K562 (cell line): ENCODE measurements around the gene NOS1.

ENCODE experiments used
- FOS ChIP-seq: IDR thresholded peaks from 3 replicates; pipeline ENCODE4 v1.6.1; 2011; ENCODE audit not compliant: insufficient read length; ENCODE audit errors: extremely low read depth
- MEF2A ChIP-seq: IDR thresholded peaks from 2 replicates; pipeline ENCODE4 v1.6.1; 2011; ENCODE audit warnings: low read depth, mild to moderate bottlenecking, low read length, moderate library complexity; ENCODE audit not compliant: control insufficient read depth
- POLR2AphosphoS5 ChIP-seq: IDR thresholded peaks from 2 replicates; pipeline ENCODE4 v1.6.1; 2011; ENCODE audit warnings: mild to moderate bottlenecking, low read depth, low read length, moderate library complexity; ENCODE audit not compliant: control insufficient read depth, insufficient read depth
- TF ChIP-seq, protein P1 (sequence below): fragments of 150-350 bp; conservative IDR thresholded peaks from 2 replicates; pipeline ENCODE4 v1.6.1; 2014; ENCODE audit warnings: low read length
- TF ChIP-seq, protein P2 (sequence below): sonication (generic); formaldehyde crosslinking; IDR thresholded peaks from 2 replicates; pipeline ENCODE4 v1.8.1; 2023; ENCODE audit warnings: mild to moderate bottlenecking, missing genetic modification reagents

DNA sequence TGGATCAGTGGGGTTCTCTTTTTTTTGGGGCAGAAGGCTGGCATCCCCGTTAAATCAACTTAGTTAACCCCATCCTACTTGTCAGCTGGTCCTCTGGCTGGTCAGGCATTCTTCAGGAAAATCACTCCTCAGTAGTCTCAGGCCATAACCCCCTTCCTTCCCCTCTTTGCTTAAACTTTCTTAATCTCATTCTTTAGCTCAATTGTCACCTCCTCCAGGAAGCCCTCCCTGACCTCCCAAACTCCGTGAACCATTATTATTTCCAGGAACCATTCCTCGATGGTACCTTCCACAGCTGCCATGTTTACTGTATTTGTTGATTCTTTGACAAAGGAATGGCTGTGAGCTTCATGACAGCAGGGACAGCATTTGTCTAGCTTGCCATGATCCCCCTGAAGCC lies 98.7 kb downstream of the NOS1 start:
- TF ChIP-seq, protein P1, sequence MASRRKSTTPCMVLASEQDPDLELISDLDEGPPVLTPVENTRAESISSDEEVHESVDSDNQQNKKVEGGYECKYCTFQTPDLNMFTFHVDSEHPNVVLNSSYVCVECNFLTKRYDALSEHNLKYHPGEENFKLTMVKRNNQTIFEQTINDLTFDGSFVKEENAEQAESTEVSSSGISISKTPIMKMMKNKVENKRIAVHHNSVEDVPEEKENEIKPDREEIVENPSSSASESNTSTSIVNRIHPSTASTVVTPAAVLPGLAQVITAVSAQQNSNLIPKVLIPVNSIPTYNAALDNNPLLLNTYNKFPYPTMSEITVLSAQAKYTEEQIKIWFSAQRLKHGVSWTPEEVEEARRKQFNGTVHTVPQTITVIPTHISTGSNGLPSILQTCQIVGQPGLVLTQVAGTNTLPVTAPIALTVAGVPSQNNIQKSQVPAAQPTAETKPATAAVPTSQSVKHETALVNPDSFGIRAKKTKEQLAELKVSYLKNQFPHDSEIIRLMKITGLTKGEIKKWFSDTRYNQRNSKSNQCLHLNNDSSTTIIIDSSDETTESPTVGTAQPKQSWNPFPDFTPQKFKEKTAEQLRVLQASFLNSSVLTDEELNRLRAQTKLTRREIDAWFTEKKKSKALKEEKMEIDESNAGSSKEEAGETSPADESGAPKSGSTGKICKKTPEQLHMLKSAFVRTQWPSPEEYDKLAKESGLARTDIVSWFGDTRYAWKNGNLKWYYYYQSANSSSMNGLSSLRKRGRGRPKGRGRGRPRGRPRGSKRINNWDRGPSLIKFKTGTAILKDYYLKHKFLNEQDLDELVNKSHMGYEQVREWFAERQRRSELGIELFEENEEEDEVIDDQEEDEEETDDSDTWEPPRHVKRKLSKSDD, result no peak
- no peak for TF ChIP-seq MEF2A
- TF ChIP-seq, protein P2, sequence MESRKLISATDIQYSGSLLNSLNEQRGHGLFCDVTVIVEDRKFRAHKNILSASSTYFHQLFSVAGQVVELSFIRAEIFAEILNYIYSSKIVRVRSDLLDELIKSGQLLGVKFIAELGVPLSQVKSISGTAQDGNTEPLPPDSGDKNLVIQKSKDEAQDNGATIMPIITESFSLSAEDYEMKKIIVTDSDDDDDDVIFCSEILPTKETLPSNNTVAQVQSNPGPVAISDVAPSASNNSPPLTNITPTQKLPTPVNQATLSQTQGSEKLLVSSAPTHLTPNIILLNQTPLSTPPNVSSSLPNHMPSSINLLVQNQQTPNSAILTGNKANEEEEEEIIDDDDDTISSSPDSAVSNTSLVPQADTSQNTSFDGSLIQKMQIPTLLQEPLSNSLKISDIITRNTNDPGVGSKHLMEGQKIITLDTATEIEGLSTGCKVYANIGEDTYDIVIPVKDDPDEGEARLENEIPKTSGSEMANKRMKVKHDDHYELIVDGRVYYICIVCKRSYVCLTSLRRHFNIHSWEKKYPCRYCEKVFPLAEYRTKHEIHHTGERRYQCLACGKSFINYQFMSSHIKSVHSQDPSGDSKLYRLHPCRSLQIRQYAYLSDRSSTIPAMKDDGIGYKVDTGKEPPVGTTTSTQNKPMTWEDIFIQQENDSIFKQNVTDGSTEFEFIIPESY, result no peak
- no peak for TF ChIP-seq POLR2AphosphoS5
- TF ChIP-seq FOS, result no peak
